H54 (cell line): ENCODE data around the gene HTR7.

ENCODE experiments used
- DNase-seq: peaks from one replicate; pipeline ENCODE4 v3.0.0; 2011; ENCODE audit warnings: low spot score, mixed read lengths; ENCODE audit not compliant: insufficient read length
- FAIRE-seq: peaks from 3 replicates; lab custom pipeline; 2011; peaks lifted over from hg19 to GRCh38; lab: Jason Lieb, UNC
- POLR2A ChIP-seq: IDR thresholded peaks from 2 replicates; pipeline ENCODE4 v1.6.1; 2011; ENCODE audit warnings: low read depth, mild to moderate bottlenecking, low read length

Gene HTR7

DNA sequence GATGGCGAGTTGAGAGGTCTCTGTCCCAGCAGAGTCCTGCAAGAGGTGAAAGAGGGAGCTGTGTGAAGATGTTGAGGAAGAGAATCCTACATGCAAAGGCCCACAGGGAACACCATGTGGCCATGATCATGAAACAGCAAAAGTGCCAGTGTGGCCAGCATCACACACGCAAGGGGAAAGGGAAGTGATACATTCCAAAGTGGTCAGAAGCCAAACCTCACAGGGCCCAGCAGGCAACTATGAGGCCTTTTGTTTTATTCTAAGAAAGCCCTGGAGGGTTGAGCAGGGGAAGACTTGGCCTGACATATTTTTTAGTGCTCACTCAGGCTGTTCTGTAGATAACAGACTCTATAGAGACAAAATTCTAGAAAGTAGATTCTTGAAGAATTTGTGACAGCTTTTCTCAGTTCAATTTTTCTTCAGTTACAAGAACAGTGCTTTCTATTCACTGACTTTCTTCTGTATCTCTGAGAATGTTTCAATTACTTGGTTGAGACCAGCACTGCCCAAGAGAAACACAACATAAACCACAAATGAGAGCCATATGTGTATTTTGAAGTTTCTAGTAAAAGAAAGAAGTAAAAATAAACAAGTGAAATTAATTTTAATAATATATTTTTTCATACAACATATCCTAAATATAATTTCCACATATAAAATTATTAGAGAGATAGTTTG, 82.3 kb downstream of the HTR7 start:
- TF ChIP-seq POLR2A: no peak
- no peak for DNase-seq
- FAIRE-seq: no peak

DNA sequence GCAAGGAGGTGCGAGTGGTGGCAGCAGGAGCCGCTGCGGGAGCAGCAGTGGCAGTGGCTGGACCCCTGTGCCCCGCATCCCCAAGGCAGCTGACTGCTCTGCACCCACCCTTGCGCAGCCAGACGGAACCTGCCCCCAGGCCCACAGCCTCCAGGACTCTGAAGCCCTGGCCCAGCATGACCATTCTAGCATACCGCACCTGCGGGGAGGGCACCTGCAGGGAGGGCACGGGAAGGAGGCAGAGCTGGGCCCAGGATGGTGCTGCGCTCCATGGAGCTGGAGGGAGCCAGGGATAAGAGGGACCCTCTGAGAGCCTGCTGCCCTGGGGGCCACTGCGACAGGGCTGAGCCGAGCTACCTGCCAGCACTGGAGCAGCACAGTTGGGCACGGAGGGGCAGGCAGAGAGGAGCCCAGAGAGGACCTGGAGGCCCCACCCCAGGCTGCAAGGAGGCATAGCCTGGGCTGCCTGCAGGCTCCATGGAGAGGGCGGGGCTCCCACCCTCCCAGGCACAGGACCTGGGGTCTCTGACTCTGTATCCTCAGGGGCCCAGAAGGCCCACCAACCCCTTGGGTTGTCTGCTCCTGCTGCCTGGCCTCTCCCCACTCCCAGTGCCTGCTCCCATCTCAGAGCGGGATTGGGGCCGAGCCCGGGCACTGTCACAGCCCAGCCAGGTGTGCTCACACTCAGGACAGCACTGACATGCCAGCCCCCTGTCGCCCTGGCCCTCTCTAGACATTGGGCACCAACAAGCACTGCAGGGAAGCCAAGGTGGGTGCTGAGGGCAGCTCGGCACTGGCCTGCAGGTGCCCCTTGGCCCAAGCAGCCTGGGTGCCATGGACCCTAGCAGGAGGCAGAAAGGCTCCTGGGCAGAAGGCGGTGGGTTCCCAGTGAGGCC, 87.6 kb downstream of the HTR7 start:
- DNase-seq (no peak), FAIRE-seq (no peak)
- TF ChIP-seq POLR2A: no peak

GRCh38 chr10:90751107-90751997, 106.5 kb downstream of the HTR7 start:
- DNase-seq (peak; percentile 22), FAIRE-seq (peak; percentile 94)

DNA sequence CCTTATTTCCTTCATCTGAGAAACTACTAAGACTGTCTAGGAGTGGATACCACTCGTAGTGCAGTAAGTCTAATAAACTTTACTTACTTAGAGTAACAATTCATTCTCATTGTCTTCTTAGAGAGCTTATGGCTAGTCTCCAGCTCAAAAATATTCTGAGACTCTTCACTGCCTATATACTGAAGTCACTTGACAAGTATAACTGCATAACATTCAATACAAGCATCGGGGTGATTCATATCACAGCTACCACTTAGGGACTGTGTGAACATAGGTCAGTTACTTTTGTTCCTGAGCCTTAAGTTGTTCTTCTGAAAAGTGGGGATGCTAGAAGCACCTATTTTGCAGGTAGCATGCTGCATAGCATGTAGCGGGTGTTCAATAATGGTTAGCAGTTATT, 111.0 kb downstream of the HTR7 start:
- FAIRE-seq (no peak), DNase-seq (no peak)
- TF ChIP-seq POLR2A: no peak

More at GRCh38 chr10:90751107-90751997, 106.5 kb downstream of the HTR7 start:
- no peak for TF ChIP-seq POLR2A

- DNase-seq: no peak
- no peak for TF ChIP-seq POLR2A
Measured at GRCh38 chr10:90745565-90745964, 112.3 kb downstream of the HTR7 start.

DNA sequence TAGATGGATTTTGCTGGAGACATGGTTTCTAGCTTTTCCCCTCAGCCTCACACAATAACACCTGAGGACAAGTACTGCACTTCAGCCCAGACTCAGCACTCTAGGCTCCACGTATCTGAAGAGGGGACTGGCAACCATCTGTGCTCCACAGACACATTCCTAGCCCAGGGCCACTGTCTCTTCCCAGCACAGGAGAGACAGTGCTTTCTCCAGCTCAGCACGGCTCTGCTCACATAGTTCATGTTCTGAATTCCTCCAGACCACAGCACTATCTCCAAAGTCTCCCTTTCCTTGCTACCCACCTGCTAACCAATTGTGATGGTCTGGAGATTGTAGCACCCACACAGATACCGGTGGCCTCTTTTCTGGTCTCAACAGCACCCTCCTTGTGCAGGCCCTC, 114.5 kb downstream of the HTR7 start:
- FAIRE-seq: no peak
- no peak for TF ChIP-seq POLR2A
- DNase-seq: no peak

More at GRCh38 chr10:90745565-90745964, 112.3 kb downstream of the HTR7 start:
- no peak for FAIRE-seq

- no peak for TF ChIP-seq POLR2A
- FAIRE-seq (no peak), DNase-seq (no peak)
Measured at GRCh38 chr10:90741926-90742565, 115.8 kb downstream of the HTR7 start.

- TF ChIP-seq POLR2A: no peak
- FAIRE-seq (no peak), DNase-seq (no peak)
Measured at GRCh38 chr10:90740265-90740664, 117.6 kb downstream of the HTR7 start.

DNA sequence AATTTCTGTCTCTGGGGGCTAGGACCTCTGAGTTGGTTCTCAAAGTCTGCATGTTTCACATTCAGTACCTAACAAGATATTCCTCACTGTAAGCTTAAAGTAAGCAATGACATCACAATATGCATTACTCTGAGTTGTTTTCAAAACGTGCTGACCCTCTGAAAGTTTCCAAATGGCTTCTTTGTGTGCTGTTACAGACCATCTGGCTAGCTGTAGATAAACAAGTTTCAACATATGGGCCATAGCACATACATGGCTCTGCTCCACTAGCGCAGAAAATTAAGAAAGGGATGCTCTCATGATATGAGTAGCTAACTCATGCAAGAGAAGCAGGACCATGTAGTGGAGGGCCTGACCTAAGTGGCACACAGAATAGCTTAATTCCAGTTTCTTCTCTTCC, 119.0 kb downstream of the HTR7 start:
- no peak for DNase-seq
- no peak for FAIRE-seq
- TF ChIP-seq POLR2A: no peak

DNA sequence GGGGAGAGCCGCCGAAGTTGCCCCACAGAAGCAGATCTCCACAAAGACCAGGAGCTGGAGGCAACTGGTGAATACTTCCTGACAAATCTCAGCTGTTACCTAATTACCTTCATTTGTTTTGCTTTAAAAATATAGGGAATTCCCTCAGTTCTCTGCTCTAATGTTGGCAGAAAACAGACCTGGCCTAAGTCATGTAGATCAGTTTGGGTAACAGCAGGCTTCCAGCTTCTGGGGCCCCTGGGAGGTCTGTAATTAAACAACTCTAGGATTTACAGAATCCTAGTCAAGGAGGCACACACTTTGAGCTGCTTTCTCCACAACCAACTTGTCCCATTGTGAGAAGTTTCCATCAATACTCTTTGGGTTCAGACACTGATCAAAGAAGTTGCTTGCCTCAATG, 123.4 kb downstream of the HTR7 start:
- no peak for TF ChIP-seq POLR2A
- FAIRE-seq (no peak), DNase-seq (no peak)

DNA sequence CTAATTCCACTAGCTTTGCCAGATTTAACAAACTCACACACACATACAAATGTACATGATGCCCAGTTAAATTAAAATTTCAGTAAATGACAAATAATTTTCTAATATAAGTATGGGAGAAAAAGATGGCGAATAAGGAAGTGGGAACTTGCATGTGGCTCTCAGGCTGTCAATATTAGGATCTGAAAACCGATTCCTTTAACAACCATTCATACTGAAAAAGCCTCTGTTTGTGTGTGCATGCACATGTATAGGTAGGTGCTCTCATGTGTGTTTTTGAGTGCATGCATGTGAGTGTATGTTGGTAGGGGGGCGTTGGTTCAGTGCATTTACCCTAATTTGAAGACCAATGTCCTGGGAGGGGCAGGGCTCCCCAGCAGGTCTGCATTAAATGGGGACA, 125.3 kb downstream of the HTR7 start:
- no peak for TF ChIP-seq POLR2A
- DNase-seq (no peak), FAIRE-seq (no peak)

GRCh38 chr10:90723416-90724068, 134.3 kb downstream of the HTR7 start:
- DNase-seq (no peak), FAIRE-seq (no peak)
- no peak for TF ChIP-seq POLR2A

- no peak for TF ChIP-seq POLR2A
- DNase-seq (no peak), FAIRE-seq (no peak)
Measured at GRCh38 chr10:90722832-90723231, 135.0 kb downstream of the HTR7 start.

- no peak for DNase-seq
- peak; percentile 36 for FAIRE-seq
- TF ChIP-seq POLR2A: no peak
Measured at GRCh38 chr10:90718182-90718581, 139.7 kb downstream of the HTR7 start.
